GM18867 (cell line): ENCODE results near the gene CNTN2.

Experiments used
- ATAC-seq: cut with Tn5 transposase; IDR thresholded peaks from one replicate; pipeline ENCODE4 v1.9.1; 2021; ENCODE audit warnings: mild to moderate bottlenecking, moderate library complexity; ENCODE audit not compliant: unreplicated experiment

CNTN2 gene

DNA sequence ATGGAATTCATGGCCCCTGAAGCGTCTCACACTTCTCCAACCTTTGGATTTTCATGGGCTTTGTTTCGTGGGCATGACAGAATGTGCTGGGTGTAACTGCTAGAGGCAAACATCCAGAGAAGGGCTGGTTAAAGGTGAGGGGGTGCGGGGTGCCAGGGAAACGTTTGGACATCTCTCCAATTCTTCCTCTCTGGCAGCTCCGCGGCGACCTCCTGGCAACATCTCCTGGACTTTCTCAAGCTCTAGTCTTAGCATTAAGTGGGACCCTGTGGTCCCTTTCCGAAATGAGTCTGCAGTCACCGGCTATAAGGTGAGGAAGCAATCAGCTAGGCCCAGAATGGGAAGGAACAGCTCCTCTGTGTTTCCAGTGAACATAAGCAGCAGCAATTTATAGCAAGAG lies 29.3 kb downstream of the CNTN2 start:
- no peak for ATAC-seq

GRCh38 chr1:205072881-205073280 lies 29.9 kb downstream of the CNTN2 start:
- ATAC-seq: no peak

DNA sequence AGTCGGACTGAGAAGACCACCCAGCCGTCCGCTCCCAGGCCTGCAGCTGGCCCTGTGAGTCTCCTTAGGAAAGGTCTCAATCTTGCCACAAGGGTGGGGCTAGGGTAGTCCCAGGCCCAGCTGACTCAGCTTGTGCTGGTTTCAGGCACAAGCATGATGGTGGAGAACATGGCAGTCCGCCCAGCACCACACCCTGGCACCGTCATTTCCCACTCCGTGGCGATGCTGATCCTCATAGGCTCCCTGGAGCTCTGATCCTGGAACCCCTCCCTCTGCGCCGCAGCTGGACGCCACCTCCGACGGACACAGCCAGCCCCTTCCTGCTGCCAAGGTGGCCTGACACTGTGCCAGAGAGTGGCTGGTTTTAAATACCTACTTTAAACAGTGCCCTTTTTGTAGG lies 30.5 kb downstream of the CNTN2 start:
- no peak for ATAC-seq

GRCh38 chr1:205074084-205074483 lies 31.1 kb downstream of the CNTN2 start:
- no peak for ATAC-seq

GRCh38 chr1:205074513-205074912 lies 31.5 kb downstream of the CNTN2 start:
- ATAC-seq: no peak

DNA sequence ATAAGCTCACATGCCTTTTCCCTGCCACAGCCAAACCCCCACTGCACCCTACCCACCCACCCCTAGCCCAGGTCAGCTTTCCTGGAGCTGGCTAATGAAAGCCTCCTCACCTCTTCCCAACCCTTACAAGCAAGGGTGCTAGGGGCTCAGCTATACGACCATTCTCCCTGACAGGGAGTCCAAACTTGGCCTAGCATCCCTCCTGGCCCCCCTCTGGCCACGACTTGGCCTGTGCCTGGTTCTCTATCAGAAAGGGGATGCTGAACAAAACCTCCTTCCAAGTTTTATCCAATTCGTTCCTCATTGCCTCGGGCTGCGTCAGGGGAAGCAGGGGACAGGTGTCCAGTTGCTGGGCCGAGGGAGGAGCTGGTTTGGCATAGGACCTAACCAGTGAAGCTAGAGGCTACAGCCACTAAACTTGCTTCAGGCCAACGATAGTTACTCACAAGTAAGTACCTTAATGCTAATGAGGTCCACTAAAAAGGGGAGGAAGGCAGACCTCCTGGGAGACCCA lies 32.7 kb downstream of the CNTN2 start:
- no peak for ATAC-seq

- ATAC-seq: no peak
These were observed 33.3 kb downstream of the CNTN2 start for GRCh38 chr1:205076245-205076761.

- ATAC-seq: no peak
These were observed 34.3 kb downstream of the CNTN2 start for GRCh38 chr1:205077158-205077933.

DNA sequence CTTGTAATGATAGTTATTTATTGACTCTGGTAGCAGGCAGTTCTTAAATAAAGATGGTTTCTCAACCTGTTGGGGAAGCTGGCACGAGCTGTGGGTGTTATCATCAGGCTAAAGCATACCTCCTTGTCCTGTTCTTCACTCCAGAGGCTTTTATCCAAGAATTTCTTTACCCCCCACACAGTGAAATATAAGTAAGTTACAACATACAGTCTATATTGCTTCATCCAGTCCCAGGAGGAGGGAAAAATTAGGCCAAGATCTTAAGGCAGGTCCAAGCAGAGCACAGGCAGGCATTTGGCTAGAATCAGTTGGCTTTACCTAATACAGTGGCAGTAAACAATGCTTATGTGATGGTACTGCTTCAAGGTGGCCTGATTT lies 34.9 kb downstream of the CNTN2 start:
- ATAC-seq: no peak

DNA sequence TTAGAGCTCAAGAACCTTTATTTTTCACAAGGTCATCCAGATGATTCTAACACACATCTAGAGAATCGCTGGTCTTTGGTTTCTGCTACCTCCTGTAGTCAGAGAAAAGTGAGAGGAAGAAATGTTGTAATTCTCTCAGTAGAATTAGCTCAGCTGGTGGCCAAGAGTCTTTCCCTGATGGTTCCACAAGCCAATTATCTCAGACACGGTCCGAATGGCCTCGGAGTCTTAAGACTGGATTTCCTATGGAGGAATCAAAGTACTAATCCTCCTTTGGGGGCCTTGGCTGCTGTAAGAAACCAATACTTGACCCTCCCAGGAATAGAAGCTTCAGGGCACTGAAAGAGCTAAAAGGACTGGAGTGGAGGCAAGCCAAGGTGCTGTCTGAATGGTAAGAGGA lies 39.4 kb downstream of the CNTN2 start:
- no peak for ATAC-seq

DNA sequence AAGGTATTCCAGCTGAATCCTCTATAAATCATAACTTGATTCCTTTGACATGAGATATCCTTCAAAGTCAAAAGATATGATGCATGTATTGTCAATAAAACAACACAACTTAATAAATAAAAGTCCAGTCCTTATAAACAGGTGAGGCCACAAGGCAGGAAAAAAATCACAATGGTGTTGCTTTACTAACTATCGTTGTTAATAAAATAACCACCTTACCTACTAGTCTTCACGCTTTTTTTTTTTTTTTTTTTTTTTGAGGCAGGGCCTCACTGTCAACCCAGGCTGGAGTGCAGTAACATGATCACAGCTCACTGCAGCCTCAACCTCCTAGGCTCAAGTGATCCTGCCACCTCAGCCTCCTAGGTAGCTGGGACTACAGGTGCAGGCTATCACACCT lies 41.3 kb downstream of the CNTN2 start, which contains the start of gene TMEM81:
TSS of gene TMEM81 (minus strand) at position 101 of the 400 bp plus-strand sequence. CDS start 140 bp downstream, outside the sequence.
- ATAC-seq: no peak

GRCh38 chr1:205088341-205088740 lies 45.3 kb downstream of the CNTN2 start:
- ATAC-seq: no peak

DNA sequence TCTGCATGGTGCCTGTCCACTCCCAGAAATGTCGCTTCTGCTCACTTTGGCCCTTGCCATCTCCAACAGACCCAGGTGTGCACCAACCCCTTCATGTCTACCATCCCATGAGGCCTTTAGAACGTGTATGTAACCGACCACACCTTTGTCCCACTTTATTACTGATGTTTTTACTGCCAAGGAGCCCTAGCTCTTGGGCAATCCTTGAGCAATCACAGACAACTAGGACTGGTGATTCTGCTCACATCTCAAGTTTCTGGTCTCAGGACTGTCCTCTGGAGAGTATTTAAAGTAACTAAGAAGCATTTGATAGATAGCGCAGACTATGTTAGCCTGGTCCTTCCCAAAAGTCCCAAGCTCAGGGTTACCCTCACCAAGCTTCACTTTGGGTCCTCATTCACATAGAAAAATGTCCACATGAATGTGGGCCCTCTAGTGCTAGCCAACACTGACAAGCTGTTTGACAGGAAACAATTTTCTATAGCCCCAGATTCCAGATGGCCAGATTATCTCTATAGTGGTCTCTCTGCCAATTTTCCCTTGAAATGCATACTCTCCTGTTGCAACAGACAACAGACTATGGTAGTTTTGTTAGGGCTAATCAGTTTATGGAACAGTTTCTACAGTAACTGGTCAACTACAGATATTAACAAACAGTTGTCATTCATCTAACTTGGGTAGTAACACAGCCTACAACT lies 48.2 kb downstream of the CNTN2 start:
- no peak for ATAC-seq

GRCh38 chr1:205095422-205095821 lies 52.4 kb downstream of the CNTN2 start:
- ATAC-seq: no peak

DNA sequence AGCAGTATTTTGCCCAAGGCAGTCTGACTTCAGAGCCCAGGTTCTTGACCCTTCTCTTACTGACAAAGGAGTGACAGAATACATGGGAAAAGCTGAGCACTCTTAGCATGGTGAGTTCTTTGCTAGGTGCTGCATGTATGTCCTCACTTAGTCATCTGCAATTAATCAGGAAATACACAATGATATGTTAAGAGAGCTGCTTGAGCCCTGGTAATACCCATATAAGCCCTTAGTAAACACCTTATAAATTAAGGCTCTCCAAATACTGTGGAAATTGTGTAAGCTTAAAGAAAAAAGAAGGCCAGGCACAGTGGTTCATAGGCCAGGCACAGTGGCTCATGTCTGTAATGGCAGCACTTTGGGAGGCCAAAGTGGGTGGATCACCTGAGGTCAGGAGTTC lies 55.2 kb downstream of the CNTN2 start:
- no peak for ATAC-seq

DNA sequence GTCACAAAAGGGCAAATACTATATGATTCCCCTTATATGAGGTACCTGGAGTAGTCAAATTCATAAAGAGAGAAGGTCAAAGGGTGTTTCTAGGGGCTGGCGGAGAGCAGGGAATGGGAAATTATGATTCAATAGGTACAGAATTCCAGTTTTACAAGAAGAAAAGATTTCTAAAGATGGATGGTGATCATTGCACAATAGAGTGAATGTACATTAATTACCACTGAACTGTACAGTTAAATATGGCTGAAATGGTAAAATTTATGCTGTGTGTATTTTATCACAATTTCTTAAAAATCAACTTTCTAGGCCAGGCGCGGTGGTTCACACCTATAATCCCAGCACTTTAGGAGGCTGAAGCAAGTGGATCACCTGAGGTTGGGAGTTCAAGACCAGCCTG lies 59.4 kb downstream of the CNTN2 start:
- ATAC-seq: no peak

DNA sequence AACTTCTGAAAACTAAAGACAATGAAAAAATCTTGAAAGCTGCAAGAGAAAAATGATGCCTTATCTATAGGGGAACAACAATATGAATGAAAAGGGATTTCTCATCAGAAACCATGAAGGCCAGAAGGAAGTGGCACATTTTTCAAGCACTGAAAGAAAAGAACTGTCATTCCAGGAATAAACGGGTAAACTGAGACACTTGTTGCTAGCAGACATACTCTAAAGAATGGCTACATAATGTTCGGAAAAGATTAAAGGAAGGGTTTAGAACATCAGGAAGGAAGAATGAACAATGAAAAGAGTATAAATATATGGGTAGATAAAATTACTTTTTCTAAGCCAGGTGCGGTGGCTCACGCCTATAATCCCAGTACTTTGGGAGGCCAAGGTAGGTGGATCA lies 64.3 kb downstream of the CNTN2 start:
- ATAC-seq: no peak

- ATAC-seq: no peak
These were observed 65.5 kb downstream of the CNTN2 start for GRCh38 chr1:205108464-205108863.

DNA sequence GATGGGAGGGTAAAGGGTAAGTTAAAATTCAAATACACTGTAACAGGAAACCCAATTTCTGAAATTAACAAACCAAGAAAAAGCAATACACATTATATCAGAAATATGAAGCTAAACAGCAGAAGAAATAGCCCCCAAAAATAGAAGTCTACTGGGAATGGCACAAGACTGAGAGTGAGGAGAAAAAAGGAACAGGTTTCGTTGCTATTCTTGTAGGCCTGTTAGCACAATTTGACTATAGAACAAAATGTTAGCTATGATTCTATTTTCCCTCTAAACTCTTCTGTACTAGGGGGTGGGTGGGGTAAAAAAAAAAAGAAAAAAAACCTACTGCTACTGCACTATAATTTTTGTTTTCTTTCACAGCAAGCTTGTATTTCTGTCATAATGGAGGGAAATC lies 66.3 kb downstream of the CNTN2 start:
- no peak for ATAC-seq

DNA sequence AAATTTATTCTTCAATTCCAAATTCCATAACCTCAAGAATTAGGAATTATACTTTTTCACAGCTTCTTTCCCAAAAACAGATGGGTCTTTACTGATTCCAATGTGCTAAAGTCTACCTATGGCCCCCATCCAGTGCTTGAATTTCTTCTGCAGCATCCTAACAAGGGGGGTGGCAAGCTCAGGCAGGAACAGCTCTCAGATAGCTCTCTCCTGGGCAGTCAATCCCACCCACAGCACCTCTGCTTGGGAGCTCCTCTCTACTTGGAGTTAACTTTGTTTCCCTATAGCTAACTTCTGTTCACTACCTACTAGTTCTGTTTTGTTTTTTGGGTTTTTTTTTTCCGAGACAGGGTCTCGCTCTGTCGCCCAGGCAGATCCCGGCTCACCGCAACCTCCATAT lies 66.7 kb downstream of the CNTN2 start:
- ATAC-seq: no peak

GRCh38 chr1:205111354-205111753 lies 68.3 kb downstream of the CNTN2 start:
- no peak for ATAC-seq

GRCh38 chr1:205118752-205119151 lies 75.7 kb downstream of the CNTN2 start:
- ATAC-seq: no peak
